ENCODE data around the gene SNAPC5.

The SNAPC5 gene

GRCh38 chr15:66454143-66454542 is 43.4 kb downstream of the SNAPC5 start:
- DNase-seq = no peak

- no peak for DNase-seq
These were observed 44.5 kb downstream of the SNAPC5 start for GRCh38 chr15:66452971-66453580.

DNA sequence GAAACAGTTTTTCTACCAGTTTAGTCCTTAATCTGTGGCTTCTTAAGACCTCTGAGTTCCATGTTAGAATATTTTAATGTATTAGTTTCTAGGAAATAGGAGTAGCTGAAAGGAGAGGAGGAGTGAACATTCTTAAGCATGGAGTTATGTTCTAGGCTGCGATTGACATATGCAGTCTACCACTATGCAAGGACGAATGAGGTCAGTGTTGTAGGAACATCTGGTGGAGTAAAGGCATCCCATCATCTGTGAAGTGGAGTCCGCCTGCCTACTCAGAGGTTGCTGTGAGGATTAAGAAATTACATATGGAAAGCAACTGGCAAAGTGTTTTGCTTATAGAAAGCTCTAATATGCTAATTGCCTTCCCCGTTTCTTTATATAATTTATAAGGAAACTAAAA is 45.1 kb downstream of the SNAPC5 start:
- no peak for DNase-seq

Measured in activated gamma-delta T cell treated with Interleukin-2 at 50 U/mL for 16 hours (primary cell).